Placental epithelial cell (primary cell): ENCODE data around the gene SEMA3C. TPM values are rescaled to one million over a fixed set of nuclear protein-coding genes. Genes with fewer than 3 reads are reported as not detected.

Experiments
- total RNA-seq: library from RNA; depleted of rRNA; stranded (reverse); fragments of >200 nt; gene quantifications from 2 replicates; pipeline ENCODE4 v1.2.3, GENCODE V29; 2012

The SEMA3C gene
- 325 and 489 TPM in 2 replicates for total RNA-seq

DNA sequence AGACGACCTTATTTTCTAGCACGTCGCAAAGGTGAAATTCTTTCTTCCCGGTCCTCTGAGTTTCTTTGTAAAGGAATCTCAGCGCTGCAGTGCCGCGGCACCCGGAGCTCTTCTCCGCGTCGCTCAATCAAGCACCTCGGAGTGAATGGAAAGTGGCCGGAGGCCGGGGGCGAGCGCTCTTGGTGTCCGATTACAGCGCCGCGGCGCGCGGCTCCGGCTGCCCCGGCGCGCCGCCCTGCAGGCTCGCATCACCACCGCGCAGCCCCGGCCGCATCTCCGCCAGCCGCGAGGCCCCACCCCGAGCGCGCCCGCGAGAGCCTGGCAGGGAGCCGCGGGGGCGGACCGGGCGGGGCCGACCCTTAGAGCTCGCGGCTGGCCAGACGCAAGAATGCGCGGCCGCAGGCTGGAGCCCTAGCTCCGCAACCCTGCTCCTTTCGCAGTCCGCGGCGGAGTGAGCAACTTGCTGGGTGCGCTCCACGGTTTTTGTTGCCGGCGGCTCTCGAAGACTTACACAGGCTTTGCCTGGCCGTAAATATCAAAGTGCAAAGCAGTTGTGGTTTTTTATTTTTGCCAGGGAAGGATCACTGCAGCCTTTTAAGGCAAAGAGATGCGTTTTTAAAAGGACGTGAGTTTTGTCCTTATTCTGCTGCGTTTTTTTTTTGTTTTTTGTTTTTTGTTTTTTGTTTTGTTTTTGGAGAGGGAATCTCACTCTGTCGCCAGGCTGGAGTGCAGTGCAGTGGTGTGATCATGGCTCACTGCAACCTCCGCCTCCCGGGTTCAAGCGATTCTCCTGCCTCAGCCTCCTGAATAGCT, at the start of gene SEMA3C:
Gene SEMA3C, minus strand, starts transcription at position 143 of the 813 bp plus-strand sequence. CDS start 2,270 bp downstream, outside the sequence.

